Stimulated activated CD4-positive, alpha-beta T cell treated with anti-CD3 and anti-CD28 coated beads, Interleukin-12 subunit alpha, Interleukin-12 subunit beta, amount 100 ng/mL, for 4 hours (primary cell): ENCODE results near the gene ZC3H18.

ENCODE experiments used
- DNase-seq: peaks from one replicate; pipeline ENCODE4 v3.0.0-alpha.2; 2020

The ZC3H18 gene

GRCh38 chr16:88629835-88630234, 59.6 kb downstream of the ZC3H18 start:
- DNase-seq, result no peak

DNA sequence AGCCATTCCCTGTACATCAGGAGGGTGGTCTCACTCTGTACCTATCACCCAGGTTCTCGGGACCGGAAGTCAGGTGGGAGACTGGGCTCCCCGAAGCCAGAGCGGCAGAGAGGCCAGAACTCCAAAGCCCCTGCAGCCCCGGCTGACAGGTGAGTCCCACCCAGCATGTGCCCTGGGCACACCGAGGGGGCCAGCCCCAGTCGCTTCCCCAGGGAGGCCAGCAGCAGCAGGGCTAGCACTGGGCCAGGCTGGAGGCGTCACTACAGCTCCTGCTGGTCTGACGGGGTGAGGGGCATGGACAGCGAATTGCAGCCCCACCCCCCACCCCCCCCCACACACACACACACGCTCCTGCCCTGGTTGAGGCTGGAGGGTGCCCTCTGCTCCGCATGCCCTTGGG, 60.2 kb downstream of the ZC3H18 start:
- no peak for DNase-seq

DNA sequence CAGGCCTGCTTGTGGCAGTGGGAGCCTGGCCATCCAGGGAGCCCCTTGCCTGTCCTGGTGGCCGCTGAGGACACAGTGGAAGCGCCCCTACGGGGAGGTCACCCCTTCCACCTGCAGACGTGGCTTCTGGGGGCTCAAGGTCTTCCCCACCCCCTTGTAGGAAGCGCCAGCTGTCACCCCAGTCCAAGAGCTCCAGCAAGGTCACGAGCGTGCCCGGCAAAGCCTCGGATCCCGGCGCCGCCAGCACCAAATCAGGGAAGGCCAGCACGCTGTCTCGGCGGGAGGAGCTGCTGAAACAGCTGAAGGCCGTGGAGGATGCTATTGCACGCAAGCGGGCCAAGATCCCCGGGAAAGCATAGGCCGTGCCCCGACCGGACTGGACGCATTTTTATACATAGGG, 60.7 kb downstream of the ZC3H18 start:
- DNase-seq, result no peak

GRCh38 chr16:88631384-88631783, 61.2 kb downstream of the ZC3H18 start:
- no peak for DNase-seq

DNA sequence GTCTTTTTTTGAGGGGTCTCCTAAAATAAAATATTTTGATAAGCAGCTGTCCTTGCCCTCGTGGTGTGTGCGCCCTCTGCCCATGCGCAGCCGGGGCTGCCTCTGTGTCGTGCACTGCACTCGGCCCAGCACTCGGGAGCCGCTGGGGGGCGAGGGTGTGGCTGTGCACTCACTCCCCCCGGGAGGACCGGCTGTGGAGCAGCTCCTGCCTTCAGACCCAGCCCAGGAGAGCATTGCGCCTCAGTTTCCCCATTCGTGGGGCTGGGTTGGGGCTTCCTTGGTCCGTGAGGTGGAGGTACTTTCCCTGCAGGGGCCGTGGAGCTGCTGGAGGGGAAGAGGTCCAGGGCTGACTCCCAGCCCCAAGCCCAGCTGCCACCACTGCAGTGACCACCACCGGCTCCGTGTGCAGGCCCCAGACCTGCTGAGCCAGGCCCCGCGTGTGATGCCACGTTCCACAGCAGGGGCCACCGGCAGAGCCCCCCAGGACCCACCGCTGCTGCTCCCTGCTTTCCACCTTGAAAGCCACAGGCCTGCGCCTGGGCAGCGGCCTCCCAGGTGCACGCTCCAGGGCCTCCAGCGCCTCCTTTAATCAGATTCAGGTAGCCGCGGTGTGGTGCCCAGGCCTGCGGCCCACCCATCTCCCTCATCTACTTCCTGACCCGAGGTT, 61.9 kb downstream of the ZC3H18 start:
- DNase-seq, result no peak

DNA sequence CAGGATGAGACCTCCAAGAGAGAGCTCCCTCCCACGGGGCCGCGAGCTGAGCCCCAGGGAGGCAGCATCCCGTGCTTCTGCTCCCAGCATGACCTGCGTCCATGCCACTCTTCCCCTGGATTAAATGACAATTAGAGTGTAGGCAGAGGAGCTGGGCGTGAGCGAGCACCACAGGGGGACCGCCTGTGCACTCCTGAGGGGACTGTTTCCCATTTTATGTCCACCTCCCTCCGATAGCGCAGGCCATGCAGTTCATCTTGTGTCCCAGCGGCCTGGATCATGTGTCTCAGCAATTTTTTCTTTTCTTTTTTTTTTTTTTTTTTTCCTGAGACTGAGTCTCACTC, 62.4 kb downstream of the ZC3H18 start:
- DNase-seq, result no peak

GRCh38 chr16:88633684-88634140, 63.5 kb downstream of the ZC3H18 start:
- peak; percentile 33 for DNase-seq

GRCh38 chr16:88634141-88634993, 64.2 kb downstream of the ZC3H18 start:
- DNase-seq, result peak; percentile 37

DNA sequence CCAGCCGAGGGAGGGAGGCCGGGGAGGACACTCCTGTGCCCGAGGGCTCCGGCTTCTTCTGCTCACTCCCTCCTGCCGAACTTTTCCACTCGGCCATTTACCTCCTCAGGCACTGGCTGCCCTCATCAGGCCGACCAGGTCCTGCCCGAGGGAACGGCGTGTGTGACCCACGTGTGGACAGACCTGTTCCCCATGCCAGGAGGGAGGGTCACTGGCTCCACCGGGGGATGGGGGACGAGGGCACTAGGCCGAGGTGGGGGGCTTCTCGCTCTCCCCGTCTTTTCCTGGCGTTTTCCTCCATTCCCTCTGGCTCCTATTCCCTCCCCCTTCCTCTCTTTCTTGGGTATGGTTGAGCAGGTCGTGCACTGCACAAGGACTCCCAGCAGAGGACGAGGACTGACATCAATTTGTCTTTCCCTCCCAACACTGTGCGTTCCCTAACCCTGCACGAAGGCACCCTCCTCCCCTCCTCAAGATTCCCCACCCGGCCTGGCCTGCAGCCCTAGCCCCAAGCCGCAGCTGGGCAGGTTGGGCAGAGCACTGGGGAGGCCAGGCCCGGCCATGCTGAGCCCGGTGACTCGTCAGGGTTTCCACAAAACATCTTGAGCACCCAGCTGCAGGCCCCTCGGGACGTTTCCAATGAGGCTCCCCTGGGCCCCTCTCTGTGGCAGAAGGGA, 64.9 kb downstream of the ZC3H18 start:
- DNase-seq, result no peak

GRCh38 chr16:88635671-88636319, 65.6 kb downstream of the ZC3H18 start:
- DNase-seq, result no peak

DNA sequence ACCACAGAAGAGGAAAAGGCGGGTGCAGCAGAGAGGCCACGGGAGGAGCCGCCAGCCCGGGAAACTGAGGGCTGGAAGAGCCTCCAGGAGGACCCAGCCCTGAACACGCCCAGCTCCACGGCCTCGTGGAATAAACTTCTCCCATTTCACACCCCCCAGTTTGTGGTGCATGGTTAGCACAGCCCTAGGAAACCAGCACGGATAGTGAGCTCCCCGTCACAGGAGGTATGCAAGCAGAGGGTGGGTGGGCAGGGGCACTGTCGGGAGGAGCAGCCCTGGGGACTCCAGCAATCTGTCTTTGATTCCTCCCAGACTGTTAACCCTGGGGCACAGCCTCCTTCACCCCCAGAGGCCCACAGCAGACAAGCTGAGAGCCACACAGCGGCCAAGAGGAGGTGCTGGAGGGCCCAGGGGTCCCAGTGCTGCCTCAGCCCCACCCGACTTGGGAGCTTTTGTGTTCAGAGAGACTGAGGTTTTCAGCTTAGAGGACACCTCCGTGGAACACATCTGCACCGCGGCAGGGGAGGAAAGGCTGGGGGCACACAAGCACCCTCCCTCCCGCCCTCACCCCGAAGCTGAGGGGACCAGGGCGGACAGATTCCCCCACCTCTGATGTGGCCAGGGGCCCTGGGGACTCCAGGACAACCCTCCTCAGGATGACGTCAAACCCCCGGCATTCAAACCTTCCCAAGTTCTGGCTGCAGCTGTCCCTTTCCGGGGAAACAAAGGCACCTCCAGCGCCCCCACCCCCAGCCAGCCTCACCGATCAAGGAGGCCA, 66.5 kb downstream of the ZC3H18 start:
- no peak for DNase-seq

DNA sequence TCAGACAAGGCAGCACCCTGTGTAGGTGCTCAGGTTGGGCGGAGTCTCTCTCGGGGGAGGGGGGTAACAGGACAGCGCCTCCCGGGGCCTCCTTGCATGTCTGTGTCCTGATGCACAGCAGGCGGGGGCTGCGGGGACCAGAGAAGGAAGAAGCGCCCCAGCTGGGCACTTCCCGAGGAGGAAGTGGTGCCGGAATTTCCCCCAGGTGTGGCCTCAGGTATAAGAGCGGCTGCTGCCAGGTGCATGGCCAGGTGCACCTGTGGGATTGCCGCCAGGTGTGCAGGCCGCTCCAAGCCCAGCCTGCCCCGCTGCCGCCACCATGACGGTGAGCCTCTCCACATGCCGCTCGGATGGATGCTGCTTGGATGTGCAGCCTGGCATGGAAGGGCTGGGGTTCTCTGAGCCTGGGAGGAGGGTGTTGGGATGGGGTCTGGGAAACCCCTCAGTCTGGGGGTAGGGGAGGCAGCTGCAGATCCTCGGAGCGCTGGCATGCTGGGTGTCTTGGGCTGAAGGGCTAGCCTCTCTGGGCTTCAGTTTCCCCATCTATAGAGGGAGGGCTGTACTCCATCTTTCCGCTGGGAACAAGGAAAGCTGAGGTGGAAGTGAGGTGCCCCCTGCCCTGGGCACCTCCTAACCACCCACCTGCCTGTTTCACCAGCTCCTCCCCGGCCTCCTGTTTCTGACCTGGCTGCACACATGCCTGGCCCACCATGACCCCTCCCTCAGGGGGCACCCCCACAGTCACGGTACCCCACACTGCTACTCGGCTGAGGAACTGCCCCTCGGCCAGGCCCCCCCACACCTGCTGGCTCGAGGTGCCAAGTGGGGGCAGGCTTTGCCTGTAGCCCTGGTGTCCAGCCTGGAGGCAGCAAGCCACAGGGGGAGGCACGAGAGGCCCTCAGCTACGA, 68.4 kb downstream of the ZC3H18 start, which contains the start of gene IL17C:
Gene IL17C (plus strand): TSS at position 250 of the 908 bp plus-strand sequence. CDS start 70 bp downstream, at position 320.
- no peak for DNase-seq

DNA sequence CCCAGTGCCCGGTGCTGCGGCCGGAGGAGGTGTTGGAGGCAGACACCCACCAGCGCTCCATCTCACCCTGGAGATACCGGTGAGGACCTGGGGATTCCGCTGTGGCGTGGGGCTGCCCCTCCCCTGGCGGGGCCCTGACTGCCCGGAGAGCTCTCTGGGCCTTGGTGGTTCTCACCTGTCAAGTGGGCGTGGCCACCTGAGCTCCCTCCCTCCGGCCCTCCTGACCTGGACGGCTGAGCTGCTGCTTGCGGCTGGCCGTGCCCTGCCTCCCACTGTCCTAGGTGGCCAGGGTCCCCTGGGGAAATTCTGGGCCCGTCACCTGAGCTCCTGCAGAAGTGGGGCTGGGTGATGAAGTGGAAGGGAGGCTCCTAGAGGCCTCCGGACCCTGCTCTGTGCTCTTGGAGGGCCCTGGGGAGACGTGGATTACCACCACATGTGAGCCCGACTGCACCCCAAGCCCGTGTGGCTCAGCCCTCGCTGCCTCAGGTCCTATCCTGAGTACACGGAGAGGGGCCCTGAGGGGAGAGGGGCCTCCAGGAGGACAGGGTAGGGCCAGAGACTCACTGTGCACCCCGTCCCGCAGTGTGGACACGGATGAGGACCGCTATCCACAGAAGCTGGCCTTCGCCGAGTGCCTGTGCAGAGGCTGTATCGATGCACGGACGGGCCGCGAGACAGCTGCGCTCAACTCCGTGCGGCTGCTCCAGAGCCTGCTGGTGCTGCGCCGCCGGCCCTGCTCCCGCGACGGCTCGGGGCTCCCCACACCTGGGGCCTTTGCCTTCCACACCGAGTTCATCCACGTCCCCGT, 69.2 kb downstream of the ZC3H18 start:
- DNase-seq, result no peak

DNA sequence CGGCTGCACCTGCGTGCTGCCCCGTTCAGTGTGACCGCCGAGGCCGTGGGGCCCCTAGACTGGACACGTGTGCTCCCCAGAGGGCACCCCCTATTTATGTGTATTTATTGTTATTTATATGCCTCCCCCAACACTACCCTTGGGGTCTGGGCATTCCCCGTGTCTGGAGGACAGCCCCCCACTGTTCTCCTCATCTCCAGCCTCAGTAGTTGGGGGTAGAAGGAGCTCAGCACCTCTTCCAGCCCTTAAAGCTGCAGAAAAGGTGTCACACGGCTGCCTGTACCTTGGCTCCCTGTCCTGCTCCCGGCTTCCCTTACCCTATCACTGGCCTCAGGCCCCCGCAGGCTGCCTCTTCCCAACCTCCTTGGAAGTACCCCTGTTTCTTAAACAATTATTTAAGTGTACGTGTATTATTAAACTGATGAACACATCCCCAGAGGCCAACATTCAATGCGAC, 69.9 kb downstream of the ZC3H18 start:
- DNase-seq, result no peak

- DNase-seq, result no peak
Observed at GRCh38 chr16:88640498-88641247, 70.5 kb downstream of the ZC3H18 start.

- DNase-seq, result no peak
Observed at GRCh38 chr16:88642881-88643643, 72.9 kb downstream of the ZC3H18 start.

DNA sequence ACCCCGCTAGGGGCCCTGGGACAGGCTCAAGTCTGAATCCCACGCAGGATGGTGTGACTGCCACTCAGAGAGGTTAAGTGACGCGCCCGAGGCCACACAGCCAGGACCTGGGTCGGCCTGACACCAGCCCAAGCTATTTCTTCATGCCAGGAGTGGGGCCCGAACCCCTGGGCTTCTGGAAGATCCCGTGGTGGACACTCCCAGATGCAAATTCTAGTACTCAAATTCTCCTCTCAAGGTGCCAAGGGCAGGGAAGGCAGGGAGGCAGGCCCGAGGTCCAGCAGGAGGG, 73.4 kb downstream of the ZC3H18 start:
- no peak for DNase-seq

DNA sequence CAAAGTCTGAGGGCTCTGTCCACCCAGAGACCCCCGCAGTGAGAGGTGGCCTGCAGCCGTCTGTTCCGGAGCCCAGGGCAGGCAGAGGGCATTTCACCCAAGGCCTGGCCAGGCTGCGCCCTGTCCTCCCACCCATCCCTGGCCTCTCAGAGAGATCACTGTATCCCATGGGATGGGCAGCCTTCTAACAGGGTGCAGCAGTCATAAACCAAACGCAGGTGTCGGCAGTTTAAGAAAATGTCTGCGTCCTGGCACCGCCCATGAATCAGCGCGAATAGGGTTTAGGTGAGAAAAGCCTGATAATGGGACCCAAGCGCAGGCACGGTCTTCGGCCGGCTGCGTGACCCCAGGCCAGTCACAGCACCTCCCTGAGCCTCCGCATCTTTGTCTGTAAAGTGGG, 75.3 kb downstream of the ZC3H18 start:
- no peak for DNase-seq

DNA sequence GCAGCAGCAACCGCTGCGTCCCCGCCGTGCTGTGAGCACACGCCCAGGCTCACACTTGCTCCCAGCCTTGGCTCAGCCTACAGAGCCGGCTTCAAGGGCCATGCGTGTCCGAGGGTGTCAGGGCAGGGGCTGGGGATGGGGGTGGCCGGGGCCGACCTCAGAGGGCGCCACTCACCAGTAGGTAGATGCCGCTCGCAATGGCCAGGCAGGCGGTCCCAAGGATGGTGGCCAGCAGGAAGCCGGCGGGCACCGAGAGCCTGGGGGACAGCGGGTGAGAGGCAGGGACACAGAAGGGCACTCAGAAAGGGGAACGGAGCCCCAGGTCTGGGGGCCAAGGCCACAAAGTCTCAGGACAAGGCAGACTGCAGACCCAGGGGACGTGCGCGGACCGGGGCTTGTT, 75.7 kb downstream of the ZC3H18 start:
- DNase-seq, result no peak
